Stimulated activated CD4-positive, alpha-beta T cell treated with anti-CD3 and anti-CD28 coated beads, Interleukin-12 subunit alpha, Interleukin-12 subunit beta, amount 100 ng/mL, for 4 hours (primary cell): Measurements from ENCODE around the gene PLEKHH1.
"Not testable (repeated sequence)": the region's sequence is repeated elsewhere in the genome, so short reads cannot be mapped to it uniquely, and the experiment has no call there.

Experiments used
- DNase-seq: peaks from one replicate; pipeline ENCODE4 v3.0.0-alpha.2; 2020

Gene PLEKHH1

GRCh38 chr14:67537736-67538135, 4.6 kb downstream of the PLEKHH1 start:
- no peak for DNase-seq

GRCh38 chr14:67538501-67538900, 5.4 kb downstream of the PLEKHH1 start:
- DNase-seq, result no peak

- DNase-seq, result no peak
These were observed 6.0 kb downstream of the PLEKHH1 start for GRCh38 chr14:67539116-67539515.

DNA sequence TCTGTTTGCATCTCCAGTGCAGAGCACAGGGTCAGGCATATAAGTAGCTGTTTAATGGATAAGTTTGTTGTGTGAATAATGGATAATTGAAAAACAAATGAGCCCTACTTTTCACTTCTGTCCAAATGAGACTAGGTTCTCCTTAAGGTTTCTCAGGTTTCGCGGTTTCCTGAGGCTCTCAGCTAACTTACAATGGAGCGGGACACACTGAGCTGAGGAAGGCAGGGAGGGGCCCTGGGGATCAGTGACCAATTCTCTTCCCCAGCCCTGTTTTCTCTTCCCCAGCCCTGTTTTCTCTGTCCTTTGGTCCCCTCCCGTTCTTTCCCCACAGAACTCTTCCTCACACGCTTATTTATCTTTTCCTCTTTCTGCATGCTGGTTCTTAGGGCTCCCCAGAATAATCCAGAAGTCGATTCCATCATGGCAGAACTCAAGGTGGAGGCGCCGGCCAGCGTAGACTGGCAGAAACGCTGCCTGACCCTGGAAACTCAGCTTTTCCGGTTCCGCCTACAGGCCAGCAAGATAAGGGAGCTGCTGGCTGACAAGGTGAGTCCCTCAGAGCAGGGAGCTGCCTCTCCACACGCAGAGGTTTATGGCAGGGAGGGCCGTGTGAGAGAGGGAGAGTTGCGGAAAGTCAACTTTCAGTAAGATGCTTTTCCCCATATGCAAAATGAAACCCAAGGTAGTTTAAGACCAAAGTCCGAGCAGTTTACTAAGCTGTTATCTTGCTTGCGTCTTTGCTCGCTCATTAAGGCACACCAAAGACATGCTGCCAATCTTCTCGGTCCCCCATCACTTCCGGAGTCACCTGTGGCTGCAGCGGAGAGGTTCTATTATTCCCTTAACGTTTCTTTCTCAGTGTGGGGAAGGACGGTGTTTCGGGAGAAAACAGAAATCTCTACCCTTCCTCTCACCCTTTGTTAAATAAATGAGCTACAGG, 8.6 kb downstream of the PLEKHH1 start:
- DNase-seq, result no peak

DNA sequence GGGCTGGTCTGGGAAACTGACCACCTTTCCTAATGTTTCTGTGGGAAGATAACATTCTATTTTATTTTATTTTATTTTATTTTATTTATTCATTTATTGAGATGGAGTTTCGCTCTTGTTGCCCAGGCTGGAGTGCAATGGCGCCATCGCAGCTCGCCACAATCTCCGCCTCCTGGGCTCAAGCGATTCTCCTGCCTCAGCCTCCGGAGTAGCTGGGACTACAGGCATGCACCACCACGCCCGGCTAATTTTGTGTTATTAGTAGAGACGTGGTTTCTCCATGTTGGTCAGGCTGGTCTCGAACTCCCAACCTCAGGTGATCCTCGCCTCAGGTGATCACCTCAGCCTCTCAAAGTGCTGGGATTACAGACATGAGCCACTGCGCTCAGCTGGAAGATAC, 9.5 kb downstream of the PLEKHH1 start:
- not testable (repeated sequence) for DNase-seq

- no peak for DNase-seq
These were observed 11.5 kb downstream of the PLEKHH1 start for GRCh38 chr14:67544590-67544989.

DNA sequence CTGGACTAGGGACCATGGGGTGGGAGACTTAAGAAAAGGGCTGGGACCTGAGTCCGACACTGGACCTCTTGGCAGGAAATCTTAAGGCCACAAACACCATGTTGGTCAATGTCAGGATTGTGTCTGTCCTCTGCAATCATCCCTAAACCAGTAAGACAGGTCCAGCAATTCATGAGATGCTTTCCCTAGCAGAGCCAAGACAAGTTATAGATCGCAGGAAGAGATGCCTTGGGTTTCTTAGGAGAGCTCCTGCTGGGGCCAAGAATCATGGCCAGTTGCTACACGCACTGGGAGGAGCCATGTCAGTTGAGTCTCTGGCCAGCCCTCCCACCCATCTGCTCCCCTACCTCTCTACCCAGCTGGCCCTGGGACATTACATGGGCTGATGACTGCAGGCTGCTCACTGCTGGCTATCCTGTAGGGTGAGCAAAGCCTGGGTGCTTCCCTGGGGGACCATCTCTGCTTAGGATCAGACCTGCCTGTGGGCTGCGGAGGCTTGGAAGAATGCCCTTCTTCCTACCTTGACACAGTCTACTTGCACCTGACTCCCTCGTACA, 14.2 kb downstream of the PLEKHH1 start:
- no peak for DNase-seq

- DNase-seq, result no peak
These were observed 16.6 kb downstream of the PLEKHH1 start for GRCh38 chr14:67549734-67550133.

DNA sequence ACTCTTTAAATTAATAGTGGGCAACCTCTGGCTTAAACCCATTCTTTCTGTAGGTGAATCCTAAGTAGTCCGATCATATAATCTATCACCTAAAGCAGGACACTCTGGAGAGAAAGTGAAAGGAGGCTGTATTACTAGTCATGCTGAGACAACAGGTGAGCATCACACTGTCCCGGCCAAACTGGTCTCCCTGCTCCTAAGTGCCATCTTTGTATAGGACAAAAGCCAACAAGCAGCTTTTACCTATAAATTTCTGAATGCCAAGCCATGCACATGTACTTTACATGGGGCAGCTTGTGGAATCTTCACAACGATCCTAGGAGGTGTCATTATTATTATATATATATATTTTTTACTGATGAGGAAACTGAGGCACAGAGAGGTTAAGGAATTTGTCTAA, 18.0 kb downstream of the PLEKHH1 start:
- no peak for DNase-seq

- DNase-seq, result no peak
These were observed 18.9 kb downstream of the PLEKHH1 start for GRCh38 chr14:67551940-67552339.

DNA sequence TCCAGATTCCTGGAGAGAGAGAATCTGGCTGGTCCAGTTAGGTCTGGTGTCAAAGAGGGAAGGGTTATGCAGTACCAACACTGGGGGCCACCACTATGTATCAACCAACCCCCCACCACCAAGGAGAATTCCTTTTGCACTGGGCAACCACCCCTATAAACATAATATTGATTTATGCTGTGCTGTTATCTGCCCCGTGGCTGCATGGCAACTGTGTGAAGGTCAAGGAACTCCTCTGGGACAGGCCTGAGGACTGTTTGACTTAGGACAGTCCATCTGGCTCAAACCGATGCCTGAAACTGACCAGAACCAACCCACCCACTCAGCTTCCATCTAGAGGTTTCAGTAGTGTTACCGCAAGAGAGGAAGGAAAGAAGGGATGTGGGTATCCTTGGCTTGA, 20.5 kb downstream of the PLEKHH1 start:
- DNase-seq, result no peak

GRCh38 chr14:67554341-67554740, 21.3 kb downstream of the PLEKHH1 start:
- DNase-seq, result no peak

- DNase-seq, result no peak
These were observed 22.5 kb downstream of the PLEKHH1 start for GRCh38 chr14:67555518-67556090.

GRCh38 chr14:67556671-67557070, 23.6 kb downstream of the PLEKHH1 start:
- no peak for DNase-seq

DNA sequence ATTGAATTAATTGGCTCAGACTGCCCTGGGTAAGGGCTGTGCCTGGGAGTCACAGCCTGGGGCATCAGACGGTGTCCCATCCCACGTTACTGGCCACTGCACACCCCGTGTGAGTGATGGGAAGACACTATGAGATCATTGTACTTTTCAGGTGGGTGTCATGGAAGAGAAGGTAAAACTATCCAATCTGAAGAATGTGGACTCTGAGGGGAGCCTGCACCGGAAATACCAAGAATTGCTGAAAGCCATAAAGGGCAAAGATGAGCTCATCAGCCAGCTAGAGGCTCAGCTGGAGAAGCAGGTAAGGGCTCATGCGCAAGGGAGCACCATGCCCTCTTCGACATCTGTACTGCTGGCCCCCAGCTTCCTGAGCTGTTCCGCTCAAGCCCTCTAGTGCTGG, 24.0 kb downstream of the PLEKHH1 start:
- no peak for DNase-seq

DNA sequence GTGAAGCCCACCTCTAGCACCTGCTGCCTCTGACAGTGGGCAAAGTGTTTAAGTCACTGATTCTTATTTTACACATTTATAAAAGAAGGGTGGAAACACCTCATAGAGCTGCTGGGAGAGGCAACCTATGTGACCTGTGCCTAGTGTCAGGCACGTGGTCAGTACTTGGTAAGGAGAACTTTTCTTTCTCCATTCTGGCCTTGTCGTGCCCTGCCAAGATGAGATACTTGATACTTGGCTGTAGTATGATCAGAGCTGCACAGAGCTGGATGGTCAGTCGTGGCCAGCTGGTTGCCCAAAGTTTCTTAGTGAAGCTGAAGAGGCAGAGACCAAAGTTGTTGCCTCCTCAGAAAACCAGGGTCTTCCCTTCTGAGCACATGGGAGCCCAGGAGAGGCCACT, 24.6 kb downstream of the PLEKHH1 start:
- no peak for DNase-seq

GRCh38 chr14:67559639-67560038, 26.5 kb downstream of the PLEKHH1 start:
- no peak for DNase-seq

GRCh38 chr14:67562025-67562775, 29.1 kb downstream of the PLEKHH1 start:
- DNase-seq, result no peak

DNA sequence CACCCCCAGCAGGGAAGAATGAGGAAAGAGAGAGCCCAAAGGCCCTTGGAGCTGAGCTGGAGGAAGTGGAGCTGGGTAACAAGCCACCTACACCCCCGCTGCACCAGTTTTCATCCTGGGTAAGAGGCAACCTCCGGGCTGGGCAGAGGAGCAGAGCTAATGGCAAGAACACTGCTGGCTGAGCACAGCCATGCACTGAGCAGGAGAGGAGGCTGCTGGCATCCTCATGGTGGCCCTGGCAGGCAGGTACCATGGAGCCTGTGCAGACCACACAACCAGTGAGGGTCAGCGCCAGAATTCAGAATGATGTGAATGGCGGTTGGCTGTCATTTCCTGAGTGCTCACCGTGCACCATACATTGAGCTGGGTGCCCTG, 29.7 kb downstream of the PLEKHH1 start:
- DNase-seq, result no peak

- DNase-seq, result no peak
These were observed 31.1 kb downstream of the PLEKHH1 start for GRCh38 chr14:67564236-67564635.

- no peak for DNase-seq
These were observed 33.8 kb downstream of the PLEKHH1 start for GRCh38 chr14:67566908-67567307.

- DNase-seq, result no peak
These were observed 34.6 kb downstream of the PLEKHH1 start for GRCh38 chr14:67567654-67568053.

GRCh38 chr14:67569011-67569650, 36.0 kb downstream of the PLEKHH1 start:
- DNase-seq, result no peak
